CD8-positive, alpha-beta memory T cell (primary cell): ENCODE results near the gene CEP41. TPM values are rescaled to one million over a fixed set of nuclear protein-coding genes. Genes with fewer than 3 reads are reported as not detected.

Experiments
- CTCF ChIA-PET: fragments of 350-600 bp; sonication (Branson Sonifier 250); formaldehyde crosslinking; loops from one replicate; lab custom pipeline; 2021; ENCODE audit warnings: antibody characterized with exemption; lab: Charles Lee
- POLR2A ChIA-PET: fragments of 350-600 bp; sonication (Branson Sonifier 250); formaldehyde crosslinking; loops from one replicate; lab custom pipeline; 2021; ENCODE audit warnings: antibody characterized with exemption; lab: Charles Lee
- DNase-seq, 5 donors: peaks; one replicate each; pipeline versions ENCODE4 v3.0.0 to v3.0.0-alpha.2; 2020 to 2022; ENCODE audit warnings: mixed read lengths in 1 of 5
- H3K27ac ChIP-seq: one replicate; pipeline ENCODE4 v1.7.0; 2013; ENCODE audit warnings: low read depth, mild to moderate bottlenecking, low read length, moderate library complexity
- H3K27me3 ChIP-seq: 2 replicates; pipeline ENCODE4 v1.7.0; 2013; ENCODE audit warnings: low read length, mild to moderate bottlenecking; ENCODE audit not compliant: insufficient read depth, poor library complexity, severe bottlenecking
- H3K36me3 ChIP-seq: 2 replicates; pipeline ENCODE4 v1.7.0; 2013; ENCODE audit warnings: mild to moderate bottlenecking, low read length, moderate library complexity; ENCODE audit not compliant: insufficient read depth
- H3K4me1 ChIP-seq: 2 replicates; pipeline ENCODE4 v1.7.0; 2013; ENCODE audit warnings: mild to moderate bottlenecking, low read length, moderate library complexity; ENCODE audit not compliant: insufficient read depth
- H3K4me3 ChIP-seq: 2 replicates; pipeline ENCODE4 v1.7.0; 2013; ENCODE audit warnings: mild to moderate bottlenecking, low read length
- H3K9me3 ChIP-seq: 2 replicates; pipeline ENCODE4 v1.7.0; 2013; ENCODE audit warnings: mild to moderate bottlenecking, low read length
- H3K27ac Mint-ChIP-seq, 8 donors: one replicate each; pipeline ENCODE4 v1.8.0; 2020 to 2021; ENCODE audit warnings: mixed read lengths in 8 of 8, mild to moderate bottlenecking in 6 of 8, inconsistent platforms in 3 of 8, moderate library complexity in 3 of 8
- H3K27me3 Mint-ChIP-seq, 2 donors: one replicate each; pipeline ENCODE4 v1.8.0; 2020 to 2021; ENCODE audit warnings: mixed read lengths in 2 of 2, mild to moderate bottlenecking in 1 of 2, moderate library complexity in 1 of 2
- H3K36me3 Mint-ChIP-seq, 3 donors: one replicate each; pipeline ENCODE4 v1.8.0; 2020 to 2021; ENCODE audit warnings: mixed read lengths in 3 of 3, inconsistent platforms in 1 of 3, mild to moderate bottlenecking in 1 of 3
- H3K4me1 Mint-ChIP-seq, 3 donors: one replicate each; pipeline ENCODE4 v1.8.0; 2020 to 2021; ENCODE audit warnings: mixed read lengths in 3 of 3, inconsistent platforms in 1 of 3, mild to moderate bottlenecking in 1 of 3
- H3K4me3 Mint-ChIP-seq, 7 donors: one replicate each; pipeline ENCODE4 v1.8.0; 2020 to 2021; ENCODE audit warnings: mixed read lengths in 7 of 7, mild to moderate bottlenecking in 6 of 7, moderate library complexity in 4 of 7, inconsistent platforms in 2 of 7
- H3K9me3 Mint-ChIP-seq, 5 donors: one replicate each; pipeline ENCODE4 v1.8.0; 2020 to 2022; ENCODE audit warnings: mixed read lengths in 5 of 5, mild to moderate bottlenecking in 3 of 5, moderate library complexity in 2 of 5, inconsistent platforms in 1 of 5
- polyA plus RNA-seq: library from polyadenylated mRNA; unstranded; fragments of 300-500 nt; fragmentation: Illumina TruSeq; gene quantifications from one replicate; pipeline ENCODE4 v1.2.3, GENCODE V29; 2021
- total RNA-seq, 2 experiments: library from RNA; stranded (reverse); gene quantifications; one replicate each; pipeline ENCODE4 v1.2.3, GENCODE V29; 2021

The CEP41 gene
- total and polyA plus RNA-seq, 3 experiments from 2014 or later = 16.6 to 23.6 (median 18.8) TPM

GRCh38 chr7:130374507-130374906, 66.3 kb downstream of the CEP41 start:
- H3K27ac ChIP-seq = no peak overlapping the region
- Mint-ChIP-seq H3K4me3 (no peak overlapping the region), H3K9me3 (peaks cover 4 to 9% (median 7%) of the 10 kb centered on the region in 5 donors), H3K27ac (peak overlapping the region in 1 of 8 donors; percentile 43), H3K4me1 (peaks cover 2 to 6% (median 5%) of the 10 kb centered on the region in 3 donors), H3K27me3 (peaks cover 0 to 3% of the 10 kb centered on the region in 2 donors), H3K36me3 (peaks cover 0 to 7% (median 4%) of the 10 kb centered on the region in 3 donors)
- DNase-seq = no peak
- H3K9me3 ChIP-seq = peaks cover 6% of the 10 kb centered on the region
- no peaks in the 10 kb centered on the region for H3K27me3 ChIP-seq
- POLR2A ChIA-PET = interaction anchor here (0.5 kb wide), 1 partner anchor 45 kb away, joined by 3 read pairs; no protein-coding TSS in a partner anchor
- peaks cover 3% of the 10 kb centered on the region for H3K4me1 ChIP-seq
- no peaks in the 10 kb centered on the region for H3K36me3 ChIP-seq
- H3K4me3 ChIP-seq = no peak overlapping the region
- CTCF ChIA-PET = no interaction called here

- Histone ChIP-seq H3K27me3 (no peaks in the 10 kb centered on the region), H3K9me3 (peaks cover 6% of the 10 kb centered on the region), H3K27ac (no peak overlapping the region), H3K4me1 (peaks cover 10% of the 10 kb centered on the region), H3K36me3 (no peaks in the 10 kb centered on the region), H3K4me3 (no peak overlapping the region)
- Mint-ChIP-seq H3K4me3 (no peak overlapping the region), H3K9me3 (peaks cover 4 to 9% (median 7%) of the 10 kb centered on the region in 5 donors), H3K27me3 (no peaks in the 10 kb centered on the region), H3K36me3 (peaks cover 0 to 7% (median 4%) of the 10 kb centered on the region in 3 donors), H3K27ac (no peak overlapping the region), H3K4me1 (peaks cover 15 to 22% (median 20%) of the 10 kb centered on the region in 3 donors)
- DNase-seq = no peak
- ChIA-PET POLR2A (no interaction called here), CTCF (no interaction called here)
These were observed 68.2 kb downstream of the CEP41 start for GRCh38 chr7:130372402-130373165.

GRCh38 chr7:130371046-130371445, 69.8 kb downstream of the CEP41 start:
- Mint-ChIP-seq H3K36me3 (peaks cover 0 to 2% (median under 1%) of the 10 kb centered on the region in 3 donors), H3K27ac (no peak overlapping the region), H3K4me1 (peaks cover 24 to 37% (median 32%) of the 10 kb centered on the region in 3 donors), H3K27me3 (peaks cover 0 to 1% of the 10 kb centered on the region in 2 donors), H3K4me3 (no peak overlapping the region), H3K9me3 (peaks cover 0 to 2% (median 0%) of the 10 kb centered on the region in 5 donors)
- no peak for DNase-seq
- ChIA-PET CTCF (no interaction called here), POLR2A (no interaction called here)
- H3K4me3 ChIP-seq = no peak overlapping the region
- peaks cover 15% of the 10 kb centered on the region for H3K4me1 ChIP-seq
- no peaks in the 10 kb centered on the region for H3K27me3 ChIP-seq
- H3K36me3 ChIP-seq = no peaks in the 10 kb centered on the region
- H3K27ac ChIP-seq = no peak overlapping the region
- peaks cover 1% of the 10 kb centered on the region for H3K9me3 ChIP-seq

GRCh38 chr7:130369831-130370550, 70.8 kb downstream of the CEP41 start:
- POLR2A ChIA-PET = no interaction called here
- H3K4me1 Mint-ChIP-seq = peaks cover 24 to 43% (median 33%) of the 10 kb centered on the region in 3 donors
- H3K4me3 ChIP-seq = no peak overlapping the region
- H3K4me1 ChIP-seq = peaks cover 15% of the 10 kb centered on the region
- no peaks in the 10 kb centered on the region for H3K9me3 ChIP-seq
- H3K27ac ChIP-seq = no peak overlapping the region
- H3K27me3 Mint-ChIP-seq = peaks cover 0 to 3% of the 10 kb centered on the region in 2 donors
- CTCF ChIA-PET = no interaction called here
- H3K9me3 Mint-ChIP-seq = no peaks in the 10 kb centered on the region
- no peak overlapping the region for H3K4me3 Mint-ChIP-seq
- no peaks in the 10 kb centered on the region for H3K27me3 ChIP-seq
- H3K36me3 Mint-ChIP-seq = peaks cover 0 to 2% (median 0%) of the 10 kb centered on the region in 3 donors
- peak overlapping the region in 7 of 8 donors; percentile 5 to 93 (median 57) for H3K27ac Mint-ChIP-seq
- no peak for DNase-seq
- H3K36me3 ChIP-seq = no peaks in the 10 kb centered on the region

GRCh38 chr7:130369110-130369711, 71.6 kb downstream of the CEP41 start:
- Mint-ChIP-seq H3K9me3 (no peaks in the 10 kb centered on the region), H3K27me3 (peaks cover 0 to 3% of the 10 kb centered on the region in 2 donors), H3K4me3 (peak overlapping the region in 6 of 7 donors; percentile 0 to 77 (median 36)), H3K27ac (peak overlapping the region; percentile 1 to 93 (median 48)), H3K36me3 (peaks cover 0 to 2% (median 0%) of the 10 kb centered on the region in 3 donors), H3K4me1 (peaks cover 24 to 43% (median 33%) of the 10 kb centered on the region in 3 donors)
- Histone ChIP-seq H3K4me3 (no peak overlapping the region), H3K27ac (no peak overlapping the region), H3K9me3 (no peaks in the 10 kb centered on the region), H3K4me1 (peaks cover 15% of the 10 kb centered on the region), H3K27me3 (no peaks in the 10 kb centered on the region), H3K36me3 (no peaks in the 10 kb centered on the region)
- CTCF ChIA-PET = no interaction called here
- POLR2A ChIA-PET = no interaction called here
- peak in 1 of 5 donors; percentile 32 for DNase-seq

- H3K4me3 Mint-ChIP-seq = peak overlapping the region; percentile 26 to 91 (median 71)
- peaks cover 0 to 2% (median 0%) of the 10 kb centered on the region in 3 donors for H3K36me3 Mint-ChIP-seq
- H3K9me3 Mint-ChIP-seq = no peaks in the 10 kb centered on the region
- H3K9me3 ChIP-seq = no peaks in the 10 kb centered on the region
- peak in 1 of 5 donors; percentile 18 for DNase-seq
- no peaks in the 10 kb centered on the region for H3K27me3 ChIP-seq
- CTCF ChIA-PET = no interaction called here
- H3K4me1 ChIP-seq = peaks cover 15% of the 10 kb centered on the region
- peak overlapping the region; percentile 12 for H3K27ac ChIP-seq
- H3K27ac Mint-ChIP-seq = peak overlapping the region; percentile 43 to 93 (median 74)
- peaks cover 24 to 43% (median 33%) of the 10 kb centered on the region in 3 donors for H3K4me1 Mint-ChIP-seq
- peaks cover 4 to 9% of the 10 kb centered on the region in 2 donors for H3K27me3 Mint-ChIP-seq
- H3K4me3 ChIP-seq = no peak overlapping the region
- POLR2A ChIA-PET = interaction anchor here (0.6 kb wide), 1 partner anchor 26 kb away, joined by 3 read pairs; no protein-coding TSS in a partner anchor
- no peaks in the 10 kb centered on the region for H3K36me3 ChIP-seq
These were observed 72.7 kb downstream of the CEP41 start for GRCh38 chr7:130367836-130368746.
